GM04504 (cell line): ENCODE measurements around the gene NOL11.
"Not testable (repeated sequence)": the region's sequence is repeated elsewhere in the genome, so short reads cannot be mapped to it uniquely, and the experiment has no call there.

Source experiments
- DNase-seq: peaks from one replicate; pipeline ENCODE4 v3.0.0-alpha.2; 2012; ENCODE audit warnings: low read depth

The NOL11 gene

DNA sequence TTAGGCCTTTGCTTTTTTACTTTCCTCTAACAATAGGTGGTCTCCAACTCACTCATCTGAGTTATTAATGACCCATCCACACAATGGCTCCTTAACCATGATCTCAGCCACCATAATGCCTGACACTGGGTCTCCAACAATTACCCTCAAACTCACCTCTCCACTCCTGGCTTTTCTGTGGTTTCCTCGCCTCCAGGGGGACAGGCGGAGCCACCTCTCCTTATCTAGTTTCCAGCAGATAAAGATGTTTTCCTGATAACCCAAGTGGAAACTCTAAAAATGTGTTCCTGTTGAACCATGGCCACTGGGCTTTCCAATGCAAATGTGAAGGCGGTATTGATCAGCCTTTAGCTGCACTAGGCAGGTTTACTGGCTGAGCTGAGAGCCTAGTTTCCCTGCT is 9.4 kb upstream of the NOL11 start:
- no peak for DNase-seq

GRCh38 chr17:67711916-67712315 is 5.8 kb upstream of the NOL11 start:
- no peak for DNase-seq

- no peak for DNase-seq
Measured at GRCh38 chr17:67712375-67712774, 5.4 kb upstream of the NOL11 start.

GRCh38 chr17:67713169-67713568 is 4.6 kb upstream of the NOL11 start:
- DNase-seq: no peak

DNA sequence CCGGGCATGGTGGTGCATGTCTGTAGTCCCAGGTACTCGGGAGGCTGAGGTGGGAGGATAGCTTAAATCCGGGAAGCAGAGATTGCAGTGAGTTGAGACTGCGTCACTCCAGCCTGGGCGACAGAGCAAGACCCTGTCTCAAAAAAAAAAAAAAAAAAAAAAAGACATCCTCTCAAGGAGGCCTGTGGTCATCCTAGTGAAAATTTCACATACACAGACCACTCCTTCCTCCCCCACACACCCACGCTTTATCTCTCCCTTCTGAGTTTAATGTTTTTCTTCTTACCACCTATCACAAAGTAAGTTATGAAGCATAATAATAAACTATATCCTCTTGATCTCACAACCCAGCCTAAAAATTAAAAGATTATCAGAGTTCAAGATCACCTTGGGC is 1.3 kb upstream of the NOL11 start:
- DNase-seq: no peak

DNA sequence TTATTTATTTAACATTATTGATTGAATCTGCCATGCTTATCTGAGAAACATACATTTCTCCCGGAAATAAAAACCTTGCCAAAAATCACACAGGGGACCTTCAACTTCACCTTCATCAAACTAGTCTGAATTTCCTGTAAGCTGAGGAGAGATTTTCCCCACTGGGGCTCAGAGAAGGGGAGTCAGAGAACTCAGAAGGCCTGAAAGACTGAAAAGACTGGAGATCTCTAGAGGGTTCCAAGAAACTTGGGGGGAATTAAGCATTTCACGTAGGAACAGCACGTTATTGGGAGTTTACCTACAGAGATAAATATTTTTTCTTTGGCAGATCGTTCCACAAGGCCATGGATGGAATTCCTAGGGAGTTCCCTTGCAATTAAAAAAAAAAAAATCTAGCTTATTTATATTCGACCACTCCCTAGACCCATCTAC is 528 bp upstream of the NOL11 start:
- DNase-seq: peak; percentile 1

- DNase-seq: peak; percentile 13
Measured at GRCh38 chr17:67718325-67718941, 697 bp downstream of the NOL11 start.

DNA sequence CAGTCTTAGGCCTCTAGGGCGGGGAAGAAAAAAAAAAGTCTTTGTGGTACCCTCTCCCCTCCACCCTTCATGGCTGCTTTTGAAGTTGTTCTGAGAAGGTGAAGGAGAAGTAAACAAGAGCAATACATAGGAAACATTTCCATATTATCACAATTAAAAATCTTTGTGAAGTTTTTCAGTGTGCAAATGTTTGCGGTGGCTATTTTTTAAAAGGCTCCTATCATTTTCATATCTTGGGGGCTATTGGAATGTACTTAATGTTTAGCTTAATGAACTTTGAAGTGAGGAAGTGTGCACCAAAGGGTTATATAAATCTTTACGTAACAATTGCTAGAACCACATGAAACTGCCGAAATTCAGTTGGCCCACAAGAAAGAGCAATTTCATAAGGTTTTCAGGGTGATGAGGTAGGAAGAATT is 7.6 kb downstream of the NOL11 start:
- DNase-seq: no peak

GRCh38 chr17:67725807-67726206 is 8.1 kb downstream of the NOL11 start:
- DNase-seq: no peak

DNA sequence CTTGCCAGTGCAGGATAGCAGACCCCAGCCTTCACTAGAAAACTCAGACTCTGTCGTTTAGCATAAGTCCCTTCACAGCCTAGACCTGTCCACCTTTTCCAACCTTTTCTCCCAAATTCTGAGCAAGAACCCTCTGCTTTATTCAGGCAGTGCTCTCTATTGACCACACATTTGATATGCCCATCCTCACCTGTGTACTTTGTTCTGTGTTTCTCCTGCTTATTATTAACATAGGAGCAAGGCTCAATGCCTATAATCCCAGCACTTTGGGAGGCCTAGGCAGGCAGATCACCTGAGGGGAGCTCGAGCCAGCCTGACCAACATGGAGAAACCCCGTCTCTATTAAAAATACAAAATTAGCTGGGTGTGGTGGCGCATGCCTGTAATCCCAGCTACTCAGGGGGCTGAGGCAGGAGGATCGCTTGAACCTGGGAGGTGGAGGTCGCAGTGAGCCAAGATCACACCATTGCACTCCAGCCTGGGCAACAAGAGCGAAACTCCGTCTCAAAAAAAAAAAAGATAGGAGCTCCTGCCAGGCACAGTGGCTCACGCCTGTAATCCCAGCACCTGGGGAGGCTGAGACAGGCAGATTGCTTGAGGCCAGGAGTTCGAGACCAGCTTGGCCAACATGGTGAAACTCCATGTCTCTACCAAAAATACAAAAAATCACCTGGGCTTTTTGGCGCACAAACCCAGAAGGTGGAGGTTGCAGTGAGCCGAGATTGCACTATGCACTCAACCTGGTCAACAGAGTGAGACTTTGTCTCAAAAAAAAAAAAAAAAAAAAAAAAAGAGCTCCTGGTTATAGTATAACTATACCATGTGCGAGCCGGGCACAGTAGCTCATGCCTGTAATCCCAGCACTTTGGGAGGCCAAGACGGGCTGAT is 9.7 kb downstream of the NOL11 start:
- not testable (repeated sequence) for DNase-seq

DNA sequence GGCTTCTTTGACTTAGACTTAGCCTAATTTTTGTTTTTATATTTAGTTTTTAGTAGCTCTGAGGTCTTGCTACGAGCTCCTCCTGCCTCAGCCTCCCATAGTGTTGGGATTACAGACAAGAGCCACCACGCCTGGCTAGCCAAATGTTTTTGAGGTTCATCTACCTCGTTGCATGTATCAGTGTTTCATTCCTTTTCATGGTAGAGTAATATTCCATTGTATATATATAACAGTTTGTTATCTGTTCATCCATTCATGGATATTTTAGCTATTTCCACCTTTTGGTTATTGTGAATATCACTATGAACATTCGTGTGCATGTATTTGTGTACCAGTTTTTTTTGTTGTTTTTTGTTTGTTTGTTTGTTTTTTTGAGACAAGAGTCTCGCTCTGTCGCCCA is 12.2 kb downstream of the NOL11 start:
- no peak for DNase-seq

DNA sequence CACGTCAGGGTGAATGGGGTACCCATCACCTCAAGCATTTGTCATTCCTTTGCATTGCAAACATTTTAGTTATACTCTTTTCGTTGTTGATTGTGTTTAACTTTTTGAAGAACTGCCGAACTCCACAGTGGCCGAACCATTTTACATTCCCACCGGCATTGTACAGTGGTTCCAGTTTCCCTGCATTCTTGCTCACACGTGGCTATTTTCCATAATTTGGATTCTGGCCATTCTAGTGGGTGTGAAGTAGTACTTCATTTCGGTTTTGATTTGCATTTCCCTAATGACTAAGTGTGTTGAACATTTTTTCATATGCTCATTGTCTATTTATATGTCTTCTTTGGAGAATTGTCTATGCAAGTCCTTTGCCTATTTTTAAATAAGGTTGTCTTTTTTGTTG is 13.0 kb downstream of the NOL11 start:
- DNase-seq: no peak

DNA sequence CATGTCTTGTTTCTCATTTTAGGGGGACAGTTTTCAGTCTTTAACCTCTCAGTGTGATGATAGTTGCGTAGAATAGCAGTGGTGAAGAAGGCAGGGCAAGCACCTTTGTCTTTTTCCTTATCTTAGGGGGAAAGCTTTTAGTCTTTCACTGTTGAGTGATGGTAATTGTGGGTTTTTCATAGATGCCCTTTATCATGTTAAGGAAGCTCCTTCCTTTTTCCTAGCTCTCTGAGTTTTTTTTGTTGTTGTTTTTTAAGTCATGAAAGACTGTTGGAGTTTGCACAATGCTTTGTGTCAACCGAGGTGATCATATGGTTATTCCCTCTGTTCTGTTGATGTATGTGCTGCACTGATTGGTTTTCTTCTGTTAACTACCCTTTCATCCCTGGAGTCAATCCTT is 15.7 kb downstream of the NOL11 start:
- DNase-seq: no peak

- DNase-seq: no peak
Measured at GRCh38 chr17:67737145-67737544, 19.4 kb downstream of the NOL11 start.

DNA sequence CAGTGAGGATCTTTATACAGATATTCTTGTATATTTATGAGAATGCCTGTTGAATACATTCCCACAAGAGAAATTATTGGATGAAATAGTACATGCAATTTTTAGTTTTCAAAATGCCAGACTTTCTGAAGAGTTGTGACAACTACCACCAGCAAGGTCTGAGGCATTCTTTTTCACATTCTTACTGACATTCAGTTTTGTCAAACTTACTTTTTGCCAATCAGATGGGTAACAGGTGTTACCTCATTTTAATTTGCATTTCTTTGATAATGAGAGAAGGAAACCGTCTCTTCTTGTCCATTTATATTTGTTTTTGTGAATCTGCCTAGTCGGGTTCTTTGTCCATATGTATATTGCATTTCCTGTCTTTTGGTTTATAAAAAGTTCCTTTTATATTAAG is 24.3 kb downstream of the NOL11 start:
- no peak for DNase-seq

DNA sequence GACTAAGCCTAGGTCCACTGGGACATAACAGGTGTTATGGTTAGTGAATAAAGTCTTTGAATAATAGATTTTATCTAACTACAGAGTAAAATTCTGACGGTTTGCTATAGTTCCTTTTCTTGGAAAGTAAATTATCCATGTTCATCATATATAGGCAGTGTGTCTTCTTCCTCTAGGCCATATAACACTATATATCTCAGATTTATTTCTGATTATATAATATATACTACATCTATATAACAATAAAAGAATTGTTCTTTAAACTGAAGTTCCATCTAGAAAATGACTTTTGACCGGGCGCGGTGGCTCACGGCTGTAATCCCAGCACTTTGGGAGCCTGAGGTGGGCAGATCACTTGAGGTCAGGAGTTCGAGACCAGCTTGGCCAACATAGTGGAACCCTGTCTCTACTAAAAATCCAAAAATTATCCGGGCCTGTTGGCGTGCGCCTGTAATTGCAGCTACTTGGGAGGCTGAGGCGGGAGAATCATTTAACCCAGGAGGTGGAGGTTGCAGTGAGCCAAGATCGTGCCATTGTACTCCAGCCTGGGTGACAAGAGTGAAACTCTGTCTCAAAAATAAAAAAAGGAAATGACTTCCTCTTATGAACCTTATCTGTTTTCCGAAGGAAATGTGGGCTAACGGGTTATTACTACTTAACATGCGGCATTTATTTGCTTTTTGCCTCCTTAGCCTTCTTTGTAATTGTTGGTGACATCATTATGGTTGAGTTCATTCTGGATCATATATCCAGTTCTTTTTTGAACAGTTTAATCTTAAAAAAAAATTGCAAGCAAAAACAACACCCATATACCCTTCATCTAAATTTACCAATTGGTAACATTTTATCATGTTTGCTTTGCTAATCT is 29.2 kb downstream of the NOL11 start:
- DNase-seq: no peak

GRCh38 chr17:67747681-67748235 is 30.0 kb downstream of the NOL11 start:
- no peak for DNase-seq

DNA sequence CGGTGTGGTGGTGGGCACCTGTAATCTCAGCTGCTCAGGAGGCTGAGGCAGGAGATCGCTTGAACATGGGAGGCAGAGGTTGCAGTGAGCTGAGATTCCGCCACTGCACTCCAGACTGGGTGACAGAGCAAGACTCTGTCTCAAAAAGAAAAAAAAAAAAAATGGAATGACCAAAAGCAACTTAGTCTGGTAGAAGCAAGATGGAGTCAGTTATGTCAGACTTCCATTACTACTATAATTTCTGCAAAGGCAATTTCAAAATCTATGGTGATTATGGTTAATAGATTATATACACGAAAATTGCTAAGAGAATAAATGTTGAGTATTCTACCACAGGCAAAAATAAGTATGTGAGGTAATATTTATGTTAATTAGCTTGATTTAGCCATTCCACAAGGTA is 32.3 kb downstream of the NOL11 start:
- no peak for DNase-seq

- DNase-seq: no peak
Measured at GRCh38 chr17:67751101-67752074, 33.7 kb downstream of the NOL11 start.

- DNase-seq: not testable (repeated sequence)
Measured at GRCh38 chr17:67752160-67752559, 34.4 kb downstream of the NOL11 start.

DNA sequence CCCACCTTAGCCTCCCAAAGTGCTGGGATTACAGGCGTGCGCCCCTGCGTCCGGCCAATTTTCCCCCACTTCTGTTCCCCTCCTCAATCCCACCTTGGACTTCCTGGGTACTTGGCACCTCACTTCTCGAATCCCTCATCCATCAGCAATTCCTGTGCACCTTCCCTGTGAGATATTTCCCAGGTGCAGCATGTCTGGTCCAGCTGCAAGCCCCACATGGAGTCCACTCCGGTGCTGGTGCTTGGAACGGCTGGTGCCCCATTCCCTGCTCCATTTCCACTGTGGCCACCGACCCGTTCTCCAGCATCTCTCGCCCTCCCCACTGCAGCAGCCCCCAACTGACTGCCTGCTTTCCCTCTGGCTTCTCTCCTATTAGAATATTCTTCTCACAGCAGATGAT is 35.3 kb downstream of the NOL11 start:
- DNase-seq: no peak
